ENCODE measurements around the gene PVR.

Gene PVR

GRCh38 chr19:44600466-44600865 lies 43.2 kb upstream of the PVR start:
- CTCF ChIA-PET = interaction anchor here (0.6 kb wide), 1 partner anchor 768 kb away, joined by 3 read pairs; no protein-coding TSS in a partner anchor
- H3K27ac ChIP-seq = no peak overlapping the region

GRCh38 chr19:44602081-44602480 lies 41.6 kb upstream of the PVR start:
- TF ChIP-seq CTCF (conservative IDR thresholded peaks at IDR 0.05; ENCODE audit: low read depth) = no peak
- no peak overlapping the region for H3K27ac ChIP-seq
- CTCF ChIA-PET = no interaction called here
- DNase-seq (ENCODE audit: low spot score) = no peak
- POLR2A ChIA-PET (ENCODE audit: low non-redundant PET) = no interaction called here

More at GRCh38 chr19:44600466-44600865, 43.2 kb upstream of the PVR start:
- DNase-seq (ENCODE audit: low spot score) = no peak
- POLR2A ChIA-PET (ENCODE audit: low non-redundant PET) = no interaction called here
- TF ChIP-seq CTCF (conservative IDR thresholded peaks at IDR 0.05; ENCODE audit: low read depth) = no peak

GRCh38 chr19:44603201-44603945 lies 40.3 kb upstream of the PVR start:
- POLR2A ChIA-PET (ENCODE audit: low non-redundant PET) = no interaction called here
- CTCF ChIA-PET = interaction anchor here (0.7 kb wide), 1 partner anchor 1925 kb away, joined by 4 read pairs; no protein-coding TSS in a partner anchor
- peak; percentile 21 for DNase-seq (ENCODE audit: low spot score)
- TF ChIP-seq CTCF (conservative IDR thresholded peaks at IDR 0.05; ENCODE audit: low read depth) = no peak
- H3K27ac ChIP-seq = no peak overlapping the region

GRCh38 chr19:44604241-44604640 lies 39.5 kb upstream of the PVR start:
- H3K27ac ChIP-seq = no peak overlapping the region
- DNase-seq (ENCODE audit: low spot score) = no peak
- ChIA-PET POLR2A (ENCODE audit: low non-redundant PET) (no interaction called here), CTCF (interaction anchor here (0.5 to 0.7 kb wide), 3 partner anchors 757 to 1926 kb away, joined by 3 to 4 read pairs (median 4); no protein-coding TSS in a partner anchor)
- TF ChIP-seq CTCF (conservative IDR thresholded peaks at IDR 0.05; ENCODE audit: low read depth) = no peak

- H3K27ac ChIP-seq = no peak overlapping the region
- DNase-seq (ENCODE audit: low spot score) = no peak
- CTCF ChIA-PET = no interaction called here
- TF ChIP-seq CTCF (conservative IDR thresholded peaks at IDR 0.05; ENCODE audit: low read depth) = no peak
- POLR2A ChIA-PET (ENCODE audit: low non-redundant PET) = no interaction called here
Measured at GRCh38 chr19:44605547-44605946, 38.2 kb upstream of the PVR start.

GRCh38 chr19:44607049-44607448 lies 36.7 kb upstream of the PVR start:
- peak; percentile 23 for DNase-seq (ENCODE audit: low spot score)
- ChIA-PET CTCF (no interaction called here), POLR2A (ENCODE audit: low non-redundant PET) (no interaction called here)
- TF ChIP-seq CTCF (conservative IDR thresholded peaks at IDR 0.05; ENCODE audit: low read depth) = no peak
- H3K27ac ChIP-seq = no peak overlapping the region; the same call in 1 of the 2 replicates
